ENCODE data around the gene CD8A. TPM values are rescaled to one million over a fixed set of nuclear protein-coding genes. Genes with fewer than 3 reads are reported as not detected.
A peak's percentile ranks its signal among the peaks of the same experiment; 100 is the strongest.

Gene CD8A
- total and polyA plus RNA-seq, 8 donors: 1.2 to 24.9 (median 3.8) TPM; not detected in 2

GRCh38 chr2:86765310-86765695 lies 25.4 kb downstream of the CD8A start:
- WGBS, 5 donors: 43 to 68% (median 57%) methylated on average over 1 of the region's 1 CpG
- Histone ChIP-seq H3K27ac (no peak overlapping the region), H3K27me3 (no peaks in the 10 kb centered on the region), H3K36me3 (peaks cover 12 to 56% (median 55%) of the 10 kb centered on the region in 4 donors), H3K4me1 (peaks cover 0 to 7% (median 0%) of the 10 kb centered on the region in 4 donors), H3K4me3 (no peak overlapping the region), H3K9me3 (no peaks in the 10 kb centered on the region)
- intact Hi-C loops (cut with DNase I; ENCODE audit: low total_unique reads): no loop called here
- no peak for TF ChIP-seq POLR2A (IDR thresholded peaks at IDR 0.05)
- no peak for TF ChIP-seq POLR2AphosphoS5 (IDR thresholded peaks at IDR 0.05)
- no peak for TF ChIP-seq CTCF (IDR thresholded peaks at IDR 0.05)
- no peak for TF ChIP-seq EP300 (IDR thresholded peaks at IDR 0.05)
- DNase-seq: no peak

DNA sequence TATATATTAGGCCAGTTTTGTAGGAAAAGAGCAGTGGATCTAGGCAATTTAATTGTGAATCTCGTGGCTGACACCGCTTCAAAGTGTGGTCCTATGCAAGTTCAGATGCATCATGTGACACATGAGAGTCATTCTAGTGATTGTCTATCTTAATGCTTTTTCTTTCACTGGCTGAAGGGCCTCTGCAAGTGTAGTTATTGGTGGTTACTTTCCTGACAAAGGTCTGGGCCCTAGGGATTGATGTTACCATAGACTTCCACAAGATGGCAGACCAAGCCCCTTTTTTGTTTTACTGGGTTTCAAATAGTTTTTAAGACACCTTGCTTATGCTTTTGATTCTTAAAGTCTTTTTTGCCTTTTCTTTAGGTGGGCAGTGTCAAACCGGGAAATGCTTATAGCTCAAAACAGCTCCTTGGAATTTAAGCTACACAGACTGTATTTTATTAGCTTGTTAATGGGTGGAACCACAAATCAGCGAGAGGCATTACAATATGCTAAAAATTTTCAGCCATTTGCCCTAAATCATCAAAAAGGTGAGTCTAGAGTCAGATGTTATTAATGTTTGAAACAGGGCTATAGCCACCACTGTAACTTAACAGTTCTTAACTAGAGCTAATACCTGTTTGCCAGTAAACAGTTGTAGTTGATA lies 25.9 kb downstream of the CD8A start:
- peak in 1 of 2 donors; percentile 71 for DNase-seq
- H3K4me1 ChIP-seq: peaks cover 0 to 7% (median 0%) of the 10 kb centered on the region in 4 donors
- peaks cover 8 to 56% (median 52%) of the 10 kb centered on the region in 4 donors for H3K36me3 ChIP-seq
- 64 to 71% (median 69%) methylated on average over 4 of the region's 4 CpGs for WGBS, 5 donors
- H3K4me3 ChIP-seq: no peak overlapping the region
- H3K27ac ChIP-seq: no peak overlapping the region
- TF ChIP-seq POLR2A (IDR thresholded peaks at IDR 0.05) (no peak), POLR2AphosphoS5 (IDR thresholded peaks at IDR 0.05) (peak in 1 of 3 donors; percentile 5), CTCF (IDR thresholded peaks at IDR 0.05) (peak in 5 of 7 experiments; percentile 11 to 60 (median 58)), EP300 (IDR thresholded peaks at IDR 0.05) (no peak)
- H3K9me3 ChIP-seq: no peaks in the 10 kb centered on the region
- intact Hi-C loops (cut with DNase I; ENCODE audit: low total_unique reads): no loop called here
- no peaks in the 10 kb centered on the region for H3K27me3 ChIP-seq

GRCh38 chr2:86760371-86760770 lies 30.3 kb downstream of the CD8A start:
- Histone ChIP-seq H3K4me1 (peaks cover 0 to 10% (median 0%) of the 10 kb centered on the region in 4 donors), H3K36me3 (peaks cover 0 to 30% (median 24%) of the 10 kb centered on the region in 4 donors), H3K9me3 (no peaks in the 10 kb centered on the region), H3K27me3 (no peaks in the 10 kb centered on the region), H3K27ac (no peak overlapping the region), H3K4me3 (no peak overlapping the region)
- intact Hi-C loops (cut with DNase I; ENCODE audit: low total_unique reads): no loop called here
- TF ChIP-seq POLR2AphosphoS5 (IDR thresholded peaks at IDR 0.05) (no peak), CTCF (IDR thresholded peaks at IDR 0.05) (no peak)
- DNase-seq: no peak
- 78 to 89% (median 82%) methylated on average over 4 of the region's 4 CpGs for WGBS, 5 donors

DNA sequence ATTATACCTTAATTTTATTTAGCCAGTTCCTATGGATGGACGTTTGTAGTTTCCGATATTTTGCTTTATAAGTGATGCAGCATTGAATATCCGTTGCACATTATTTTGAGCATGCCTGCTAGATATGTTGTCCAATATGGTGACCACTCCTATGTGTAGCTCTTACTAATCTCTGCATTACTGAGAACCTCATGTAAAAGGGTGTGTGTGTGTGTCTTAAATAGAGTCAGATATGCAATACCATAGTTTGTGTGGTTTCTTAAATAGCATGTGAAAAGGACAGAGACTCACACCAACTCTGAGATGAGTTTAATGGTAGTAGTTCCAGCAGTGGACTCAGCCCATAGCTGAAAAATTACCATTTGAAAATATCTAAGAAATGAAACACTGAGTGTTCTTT lies 32.3 kb downstream of the CD8A start:
- 92 to 94% (median 92%) methylated on average over 3 of the region's 3 CpGs for WGBS, 5 donors
- intact Hi-C loops (cut with DNase I; ENCODE audit: low total_unique reads): no loop called here
- no peak for DNase-seq
- TF ChIP-seq POLR2AphosphoS5 (IDR thresholded peaks at IDR 0.05): no peak
- TF ChIP-seq EP300 (IDR thresholded peaks at IDR 0.05): no peak
- H3K4me1 ChIP-seq: peaks cover 0 to 3% (median 0%) of the 10 kb centered on the region in 4 donors
- no peak overlapping the region for H3K27ac ChIP-seq
- no peaks in the 10 kb centered on the region for H3K27me3 ChIP-seq
- peaks cover 5 to 47% (median 42%) of the 10 kb centered on the region in 4 donors for H3K36me3 ChIP-seq
- H3K9me3 ChIP-seq: no peaks in the 10 kb centered on the region
- H3K4me3 ChIP-seq: no peak overlapping the region

DNA sequence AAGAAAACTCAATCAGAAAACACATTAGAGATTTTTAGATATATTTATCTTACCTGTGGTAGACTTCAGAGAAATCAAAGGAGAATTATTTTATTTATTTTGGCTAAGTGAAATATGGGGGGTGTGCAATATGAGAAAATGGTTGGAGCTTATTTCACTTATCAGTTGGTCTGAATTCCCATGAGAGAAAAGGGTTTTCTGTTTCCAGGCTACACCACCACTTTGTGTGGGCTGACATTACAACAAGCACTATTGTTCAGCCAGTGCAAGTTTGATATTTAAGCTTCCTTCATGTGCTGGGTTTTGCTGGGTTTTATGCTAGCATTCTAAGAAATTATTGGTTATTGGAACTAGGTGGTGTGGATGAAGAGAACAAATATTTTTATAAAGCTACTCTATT lies 37.1 kb downstream of the CD8A start:
- Histone ChIP-seq H3K27me3 (no peaks in the 10 kb centered on the region), H3K9me3 (peaks cover 0 to 13% (median 8%) of the 10 kb centered on the region in 4 donors), H3K36me3 (peaks cover 7 to 52% (median 47%) of the 10 kb centered on the region in 4 donors), H3K4me3 (no peak overlapping the region), H3K4me1 (peaks cover 0 to 5% (median 0%) of the 10 kb centered on the region in 4 donors), H3K27ac (no peak overlapping the region)
- DNase-seq: no peak
- intact Hi-C loops (cut with DNase I; ENCODE audit: low total_unique reads): no loop called here
- no peak for TF ChIP-seq CTCF (IDR thresholded peaks at IDR 0.05)
- TF ChIP-seq POLR2A (IDR thresholded peaks at IDR 0.05): no peak
- TF ChIP-seq EP300 (IDR thresholded peaks at IDR 0.05): no peak
- TF ChIP-seq POLR2AphosphoS5 (IDR thresholded peaks at IDR 0.05): no peak

All from stomach (tissue), 9 donors.